ENCODE data around the gene PGPEP1. TPM values are rescaled to one million over a fixed set of nuclear protein-coding genes. Genes with fewer than 3 reads are reported as not detected.
A peak's percentile ranks its signal among the peaks of the same experiment; 100 is the strongest.
"Not testable (repeated sequence)": the region's sequence is repeated elsewhere in the genome, so short reads cannot be mapped to it uniquely, and the experiment has no call there.

The PGPEP1 gene
- total RNA-seq, 1 donor from 2014 or later = 18.5 TPM

DNA sequence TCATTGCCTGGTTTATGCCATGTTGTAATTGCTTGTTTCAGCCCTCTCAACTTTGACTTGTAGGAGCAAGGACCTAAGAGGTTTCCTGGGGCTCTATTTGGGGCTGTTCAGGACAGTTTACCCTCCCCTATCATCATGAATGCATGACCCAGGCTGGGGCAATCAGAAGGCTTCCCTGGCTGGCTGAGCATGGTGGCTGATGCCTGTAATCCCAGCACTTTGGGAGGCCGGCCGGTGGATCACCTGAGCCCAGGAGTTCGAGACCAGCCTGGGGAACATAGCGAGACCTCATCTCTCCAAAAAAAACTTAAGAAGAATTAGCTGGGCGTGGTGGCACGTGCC lies 11.4 kb upstream of the PGPEP1 start:
- Mint-ChIP-seq H3K9me3 (no peaks in the 10 kb centered on the region), H3K4me3 (no peak overlapping the region), H3K36me3 (ENCODE audit: low read depth) (no peaks in the 10 kb centered on the region), H3K4me1 (peaks cover 12% of the 10 kb centered on the region), H3K27me3 (no peaks in the 10 kb centered on the region), H3K27ac (no peak overlapping the region)
- intact Hi-C loops (cut with micrococcal nuclease) = loop anchor here (5.0 kb wide), 1 partner anchor 83 kb away; no protein-coding TSS in a partner anchor
- peak; percentile 61 for DNase-seq

DNA sequence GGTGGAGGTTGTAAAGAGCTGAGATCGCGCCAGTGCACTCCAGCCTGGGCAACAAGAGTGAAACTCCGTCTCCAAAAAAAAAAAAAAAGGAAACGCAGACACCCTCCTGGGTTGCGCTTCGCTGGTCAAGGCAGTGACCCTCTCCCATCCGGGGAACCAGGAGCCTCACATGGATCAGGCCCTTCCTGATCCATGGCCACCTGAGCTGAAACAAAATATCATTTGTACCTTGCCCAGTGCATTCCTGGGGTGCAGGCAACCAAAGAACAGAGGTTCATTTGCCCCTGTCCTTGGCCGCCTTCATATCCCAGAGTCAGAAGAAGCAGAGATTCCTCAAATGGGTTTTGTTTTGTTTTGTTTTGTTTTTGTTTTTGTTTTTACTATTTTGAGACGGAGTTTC lies 9.5 kb upstream of the PGPEP1 start:
- Mint-ChIP-seq H3K9me3 (no peaks in the 10 kb centered on the region), H3K36me3 (ENCODE audit: low read depth) (no peaks in the 10 kb centered on the region), H3K4me3 (no peak overlapping the region), H3K27ac (no peak overlapping the region), H3K4me1 (peaks cover 11% of the 10 kb centered on the region), H3K27me3 (no peaks in the 10 kb centered on the region)
- DNase-seq = no peak
- intact Hi-C loops (cut with micrococcal nuclease) = no loop called here

DNA sequence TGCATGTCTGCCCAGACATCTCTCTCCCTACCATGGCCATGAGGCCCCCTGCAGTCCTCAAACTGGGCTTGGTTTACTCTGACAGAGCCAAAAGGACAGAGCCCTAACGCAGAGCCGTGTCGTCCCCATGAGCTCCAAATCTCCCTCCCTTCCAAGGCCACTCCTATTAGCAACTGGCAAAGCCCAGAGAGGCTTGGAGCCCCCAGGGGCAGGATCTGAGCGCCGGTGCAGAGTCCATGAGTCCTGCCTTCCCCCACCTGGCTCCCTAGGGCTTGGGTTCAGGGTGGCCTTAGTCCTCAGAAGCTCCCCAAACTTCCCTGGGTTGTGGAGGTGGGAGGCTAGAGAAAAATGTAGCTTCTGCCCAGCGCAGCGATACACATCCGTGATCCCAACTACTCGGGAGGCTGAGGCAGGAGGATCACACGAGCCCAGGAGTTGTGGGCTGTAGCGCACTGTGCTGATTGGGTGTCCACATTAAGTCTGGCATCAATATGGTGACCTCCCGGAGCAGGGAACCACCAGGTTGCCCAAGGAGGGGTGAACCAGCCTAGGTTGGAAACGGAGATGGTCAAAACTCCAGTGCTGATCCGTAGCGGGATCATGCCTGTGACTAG lies 7.4 kb upstream of the PGPEP1 start:
- Mint-ChIP-seq H3K9me3 (no peaks in the 10 kb centered on the region), H3K27me3 (no peaks in the 10 kb centered on the region), H3K4me1 (peaks cover 11% of the 10 kb centered on the region), H3K36me3 (ENCODE audit: low read depth) (no peaks in the 10 kb centered on the region), H3K4me3 (no peak overlapping the region), H3K27ac (no peak overlapping the region)
- DNase-seq = no peak
- intact Hi-C loops (cut with micrococcal nuclease) = no loop called here

DNA sequence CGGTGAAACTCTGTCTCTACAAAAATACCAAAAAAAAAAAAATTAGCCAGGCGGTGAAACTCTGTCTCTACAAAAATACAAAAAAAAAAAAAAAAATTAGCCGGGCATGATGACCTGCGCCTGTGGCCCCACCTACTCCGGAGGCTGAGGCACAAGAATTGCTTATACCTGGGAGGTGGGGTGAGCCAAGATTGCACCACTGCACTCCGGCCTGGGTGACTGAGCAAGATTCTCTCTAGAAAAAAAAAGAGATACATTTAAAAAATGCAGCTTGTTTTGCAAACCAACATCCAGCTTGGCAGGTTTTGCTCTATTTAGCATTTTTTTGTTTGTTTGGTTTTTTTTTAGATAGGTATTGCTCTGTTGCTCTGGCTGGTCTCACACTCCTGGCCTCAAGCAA lies 6.7 kb upstream of the PGPEP1 start:
- Mint-ChIP-seq H3K9me3 (no peaks in the 10 kb centered on the region), H3K36me3 (ENCODE audit: low read depth) (no peaks in the 10 kb centered on the region), H3K27me3 (no peaks in the 10 kb centered on the region), H3K4me3 (no peak overlapping the region), H3K27ac (no peak overlapping the region), H3K4me1 (peaks cover 7% of the 10 kb centered on the region)
- intact Hi-C loops (cut with micrococcal nuclease) = no loop called here
- DNase-seq = no peak

DNA sequence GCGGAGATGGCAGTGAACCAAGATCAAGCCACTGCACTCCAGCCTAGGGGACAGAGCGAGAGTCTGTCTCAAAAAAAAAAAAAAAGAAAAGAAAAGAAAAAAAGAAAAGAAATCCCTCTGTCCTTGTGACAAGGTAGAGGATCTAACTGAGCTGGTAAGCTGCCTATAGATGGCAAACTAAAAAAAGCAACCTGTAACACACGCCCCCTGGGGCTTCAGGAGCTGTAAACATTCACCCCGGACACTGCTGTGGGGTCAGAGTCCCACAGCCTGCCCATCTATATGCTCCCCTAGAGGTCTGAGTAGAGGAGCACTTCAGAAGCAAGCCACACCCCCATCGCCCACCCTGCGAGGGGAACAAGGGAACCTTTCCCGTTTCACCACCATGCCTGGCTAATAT lies 4.3 kb upstream of the PGPEP1 start:
- intact Hi-C loops (cut with micrococcal nuclease) = no loop called here
- Mint-ChIP-seq H3K27ac (no peak overlapping the region), H3K36me3 (ENCODE audit: low read depth) (no peaks in the 10 kb centered on the region), H3K4me3 (no peak overlapping the region), H3K4me1 (peaks cover 5% of the 10 kb centered on the region), H3K9me3 (no peaks in the 10 kb centered on the region), H3K27me3 (no peaks in the 10 kb centered on the region)
- DNase-seq = no peak

DNA sequence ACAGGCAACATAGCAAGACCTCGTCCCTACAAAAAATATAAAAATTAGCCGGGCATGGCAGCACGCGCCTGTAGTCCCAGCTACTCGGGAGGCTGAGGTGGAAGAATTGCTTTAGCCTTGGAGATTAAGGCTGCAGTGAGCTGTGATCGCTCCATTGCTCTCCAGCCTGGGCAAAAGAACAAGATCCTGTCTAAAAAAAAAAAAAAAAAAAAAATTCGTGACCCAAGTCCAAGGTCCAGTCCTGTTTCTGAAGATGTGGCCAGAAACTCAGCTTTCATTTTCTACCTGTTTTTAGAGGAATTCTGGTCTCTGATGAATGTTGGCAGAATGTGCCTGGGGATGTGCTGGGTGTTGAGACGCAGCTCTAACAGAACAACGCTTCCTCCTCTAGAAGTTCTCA lies 1.9 kb upstream of the PGPEP1 start:
- Mint-ChIP-seq H3K9me3 (no peaks in the 10 kb centered on the region), H3K4me1 (peaks cover 10% of the 10 kb centered on the region), H3K36me3 (ENCODE audit: low read depth) (peaks cover 7% of the 10 kb centered on the region), H3K27ac (no peak overlapping the region), H3K27me3 (no peaks in the 10 kb centered on the region), H3K4me3 (peak overlapping the region; percentile 1)
- intact Hi-C loops (cut with micrococcal nuclease) = no loop called here
- DNase-seq = no peak

DNA sequence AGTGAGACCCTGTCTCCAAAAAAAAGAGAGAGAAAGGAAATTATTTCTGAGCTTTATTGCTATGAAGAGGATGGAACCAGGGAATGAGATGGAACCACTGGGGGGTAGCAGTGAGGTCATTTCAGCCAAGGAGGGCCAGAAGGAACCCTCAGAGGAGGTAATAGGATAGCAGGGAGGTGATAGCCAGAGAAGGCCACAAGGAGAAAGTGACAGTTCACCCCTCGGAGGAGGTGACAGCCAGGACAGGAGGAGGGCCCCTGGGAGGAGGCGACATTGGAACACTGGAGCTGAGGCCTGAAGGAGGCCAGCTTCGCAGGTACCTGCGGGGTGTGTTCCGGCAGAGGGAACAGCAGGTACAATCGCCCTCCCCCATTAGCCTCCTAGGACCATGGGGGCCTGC lies 675 bp upstream of the PGPEP1 start:
- DNase-seq = no peak
- peak overlapping the region; percentile 74 for H3K27ac Mint-ChIP-seq
- H3K4me3 Mint-ChIP-seq = peak overlapping the region; percentile 84
- no peaks in the 10 kb centered on the region for H3K9me3 Mint-ChIP-seq
- no peaks in the 10 kb centered on the region for H3K27me3 Mint-ChIP-seq
- intact Hi-C loops (cut with micrococcal nuclease) = loop anchor here (1.0 to 2.0 kb wide), 2 partner anchors 71 to 136 kb away; no protein-coding TSS in a partner anchor
- peaks cover 7% of the 10 kb centered on the region for H3K36me3 Mint-ChIP-seq (ENCODE audit: low read depth)
- peaks cover 10% of the 10 kb centered on the region for H3K4me1 Mint-ChIP-seq

DNA sequence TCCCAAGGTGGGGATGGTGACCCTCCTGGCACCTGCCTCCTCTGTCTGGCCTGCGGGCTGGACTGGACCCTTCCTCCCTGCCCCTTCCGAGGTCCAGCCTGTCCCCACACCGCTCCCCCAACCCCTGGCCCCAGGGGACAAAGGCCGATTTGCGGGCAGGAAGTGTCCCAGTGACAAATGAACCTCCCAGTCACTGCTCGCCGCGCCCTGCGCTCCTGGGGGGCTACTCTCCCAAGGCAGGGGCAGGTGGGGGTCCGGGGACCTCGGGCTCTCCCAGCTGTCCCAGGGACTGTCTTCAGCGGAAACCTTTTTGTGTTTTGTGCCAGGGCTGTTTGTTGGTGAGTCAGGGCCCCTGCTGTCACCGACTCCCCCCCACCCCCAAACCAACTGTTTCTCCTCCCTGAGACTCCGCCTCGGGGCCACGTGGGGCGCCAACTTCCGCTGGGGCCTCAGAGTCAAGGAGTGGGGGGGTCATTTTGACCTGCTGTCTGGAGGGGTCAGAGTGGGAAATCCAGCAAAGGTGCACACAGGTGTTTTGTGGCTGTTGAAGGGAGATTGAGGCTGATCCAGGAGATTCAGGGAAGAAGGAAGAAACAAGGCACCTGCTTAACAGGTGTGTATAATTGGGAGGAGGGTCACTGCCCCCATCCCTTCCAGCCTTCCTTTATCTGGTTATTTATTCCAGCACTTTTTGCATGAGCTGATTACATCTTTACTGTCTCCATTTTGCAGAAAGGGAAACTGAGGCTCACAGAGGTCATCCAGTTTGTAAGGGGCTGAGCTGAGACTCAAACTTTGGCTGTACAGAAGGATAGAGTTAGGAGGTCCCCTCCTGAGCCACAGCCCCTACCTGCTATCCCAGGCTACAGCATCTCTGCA lies 831 bp downstream of the PGPEP1 start:
- no peaks in the 10 kb centered on the region for H3K9me3 Mint-ChIP-seq
- H3K27ac Mint-ChIP-seq = peak overlapping the region; percentile 90
- peak overlapping the region; percentile 84 for H3K4me3 Mint-ChIP-seq
- DNase-seq = peak; percentile 86
- H3K36me3 Mint-ChIP-seq (ENCODE audit: low read depth) = peaks cover 8% of the 10 kb centered on the region
- intact Hi-C loops (cut with micrococcal nuclease) = loop anchor here (1.0 to 2.0 kb wide), 2 partner anchors 70 to 138 kb away; no protein-coding TSS in a partner anchor
- no peaks in the 10 kb centered on the region for H3K27me3 Mint-ChIP-seq
- peaks cover 10% of the 10 kb centered on the region for H3K4me1 Mint-ChIP-seq

DNA sequence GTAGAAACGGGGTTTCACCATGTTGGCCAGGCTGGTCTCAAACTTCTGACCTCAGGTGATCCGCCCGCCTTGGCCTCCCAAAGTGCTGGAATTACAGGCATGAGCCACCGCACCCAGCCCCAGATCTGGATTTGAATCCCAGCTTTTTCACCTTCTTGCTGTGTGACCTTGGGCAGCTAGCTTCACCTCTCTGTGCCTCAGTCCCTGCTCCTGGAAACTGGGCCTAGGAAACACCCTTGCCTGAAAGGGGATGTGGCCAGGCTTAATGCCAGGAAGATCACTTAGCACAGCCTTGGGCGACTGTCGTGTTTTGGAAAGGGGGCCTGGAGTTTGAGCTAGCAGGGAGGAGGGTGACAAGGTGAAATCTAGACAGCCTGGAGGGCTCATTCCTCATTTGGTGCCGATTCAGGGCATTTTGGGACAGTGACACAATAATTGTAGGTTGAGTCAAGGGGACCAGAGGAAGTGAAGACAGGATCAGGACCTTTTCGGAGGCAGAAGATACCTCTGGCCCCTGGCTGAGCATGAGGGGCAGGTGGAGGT lies 1.8 kb downstream of the PGPEP1 start:
- Mint-ChIP-seq H3K27ac (peak overlapping the region; percentile 29), H3K27me3 (no peaks in the 10 kb centered on the region), H3K9me3 (no peaks in the 10 kb centered on the region), H3K4me1 (peaks cover 10% of the 10 kb centered on the region), H3K36me3 (ENCODE audit: low read depth) (peaks cover 13% of the 10 kb centered on the region), H3K4me3 (no peak overlapping the region)
- no peak for DNase-seq
- intact Hi-C loops (cut with micrococcal nuclease) = no loop called here

DNA sequence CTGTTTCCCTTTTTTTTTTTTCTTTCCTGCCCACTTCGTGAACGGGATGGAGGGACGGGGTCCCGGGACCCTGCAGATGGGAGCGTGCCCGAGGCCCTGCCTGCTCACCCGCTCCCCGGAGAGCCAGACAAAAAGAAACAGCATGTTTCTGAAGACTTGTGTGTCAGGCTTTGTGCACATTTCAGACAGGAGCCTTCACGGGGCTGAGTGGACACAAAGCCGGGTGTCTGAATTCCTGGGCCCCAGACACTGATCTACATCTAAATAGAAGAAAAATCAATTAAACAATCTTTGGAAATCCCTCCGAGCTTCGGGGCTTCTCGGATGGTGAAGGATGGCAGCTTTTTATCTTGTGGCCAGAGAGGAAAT lies 4.2 kb downstream of the PGPEP1 start:
- H3K27me3 Mint-ChIP-seq = no peaks in the 10 kb centered on the region
- H3K4me3 Mint-ChIP-seq = no peak overlapping the region
- H3K36me3 Mint-ChIP-seq (ENCODE audit: low read depth) = peaks cover 13% of the 10 kb centered on the region
- peaks cover 8% of the 10 kb centered on the region for H3K4me1 Mint-ChIP-seq
- DNase-seq = no peak
- no peak overlapping the region for H3K27ac Mint-ChIP-seq
- intact Hi-C loops (cut with micrococcal nuclease) = no loop called here
- no peaks in the 10 kb centered on the region for H3K9me3 Mint-ChIP-seq

DNA sequence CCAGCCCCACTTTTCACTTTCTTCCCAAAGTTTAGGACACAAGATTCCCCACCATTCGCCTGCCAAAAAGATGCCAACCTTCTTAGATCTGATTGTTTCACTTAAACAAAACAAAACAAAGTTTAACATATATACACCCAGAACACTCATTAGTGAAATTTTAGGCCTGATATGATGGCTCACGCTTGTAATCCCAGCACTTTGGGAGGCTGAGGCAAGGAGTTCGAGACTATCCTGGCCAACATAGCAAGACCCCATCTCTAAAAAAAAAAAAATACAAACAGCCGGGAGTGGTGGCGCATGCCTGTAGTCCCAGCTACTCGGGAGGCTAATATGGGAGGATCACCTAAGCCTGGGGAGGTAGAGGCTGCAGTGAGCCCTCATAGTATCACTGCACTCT lies 4.9 kb downstream of the PGPEP1 start:
- H3K36me3 Mint-ChIP-seq (ENCODE audit: low read depth) = peaks cover 13% of the 10 kb centered on the region
- H3K4me3 Mint-ChIP-seq = no peak overlapping the region
- DNase-seq = no peak
- no peaks in the 10 kb centered on the region for H3K27me3 Mint-ChIP-seq
- H3K27ac Mint-ChIP-seq = no peak overlapping the region
- intact Hi-C loops (cut with micrococcal nuclease) = no loop called here
- peaks cover 7% of the 10 kb centered on the region for H3K4me1 Mint-ChIP-seq
- H3K9me3 Mint-ChIP-seq = no peaks in the 10 kb centered on the region

DNA sequence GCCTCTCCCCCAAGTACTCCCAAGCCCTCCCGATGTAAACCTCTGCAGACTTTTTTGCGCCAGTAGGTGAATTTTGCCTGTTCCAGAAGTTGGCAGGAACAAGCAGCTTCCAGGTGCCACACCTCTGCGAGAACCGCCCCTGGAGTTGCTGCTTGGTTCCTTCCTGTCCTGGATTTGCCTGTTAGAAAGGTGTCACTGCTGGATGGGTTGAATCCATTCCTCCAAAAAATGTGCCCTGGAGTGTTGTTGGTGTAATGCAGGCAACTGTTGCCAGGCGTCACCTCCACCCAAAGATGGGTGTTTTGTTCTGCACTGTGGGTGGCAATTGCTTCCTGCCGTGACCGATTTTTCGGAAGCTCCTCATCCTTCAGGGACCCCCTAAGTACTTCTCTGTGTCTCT lies 5.7 kb downstream of the PGPEP1 start:
- Mint-ChIP-seq H3K4me3 (no peak overlapping the region), H3K27ac (no peak overlapping the region), H3K36me3 (ENCODE audit: low read depth) (peaks cover 13% of the 10 kb centered on the region), H3K9me3 (no peaks in the 10 kb centered on the region), H3K27me3 (no peaks in the 10 kb centered on the region), H3K4me1 (peaks cover 6% of the 10 kb centered on the region)
- intact Hi-C loops (cut with micrococcal nuclease) = no loop called here
- no peak for DNase-seq

DNA sequence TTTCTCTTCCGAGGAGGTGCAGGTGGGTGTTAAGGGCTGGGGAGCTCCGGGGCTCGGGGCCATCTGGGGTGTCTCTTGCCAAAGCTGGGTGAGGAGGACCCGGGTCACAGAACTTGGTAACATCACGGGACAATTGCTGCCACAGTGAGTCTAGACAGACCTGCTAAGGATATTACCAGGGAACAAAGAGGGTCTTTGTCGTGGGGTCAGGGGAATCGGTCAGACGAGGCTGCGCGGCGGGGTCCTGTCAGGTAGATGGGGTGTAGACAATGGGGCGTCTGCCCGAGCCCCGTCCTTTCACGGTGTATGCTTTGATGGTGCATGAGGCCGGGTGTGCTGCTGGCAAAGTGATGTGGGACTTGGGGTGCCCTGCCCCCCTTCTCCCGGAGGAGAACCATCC lies 7.8 kb downstream of the PGPEP1 start:
- H3K27ac Mint-ChIP-seq = no peak overlapping the region
- H3K4me1 Mint-ChIP-seq = no peaks in the 10 kb centered on the region
- H3K4me3 Mint-ChIP-seq = no peak overlapping the region
- intact Hi-C loops (cut with micrococcal nuclease) = loop anchor here (2.0 kb wide), 1 partner anchor 63 kb away; no protein-coding TSS in a partner anchor
- H3K9me3 Mint-ChIP-seq = no peaks in the 10 kb centered on the region
- DNase-seq = no peak
- H3K27me3 Mint-ChIP-seq = no peaks in the 10 kb centered on the region
- H3K36me3 Mint-ChIP-seq (ENCODE audit: low read depth) = peaks cover 10% of the 10 kb centered on the region

DNA sequence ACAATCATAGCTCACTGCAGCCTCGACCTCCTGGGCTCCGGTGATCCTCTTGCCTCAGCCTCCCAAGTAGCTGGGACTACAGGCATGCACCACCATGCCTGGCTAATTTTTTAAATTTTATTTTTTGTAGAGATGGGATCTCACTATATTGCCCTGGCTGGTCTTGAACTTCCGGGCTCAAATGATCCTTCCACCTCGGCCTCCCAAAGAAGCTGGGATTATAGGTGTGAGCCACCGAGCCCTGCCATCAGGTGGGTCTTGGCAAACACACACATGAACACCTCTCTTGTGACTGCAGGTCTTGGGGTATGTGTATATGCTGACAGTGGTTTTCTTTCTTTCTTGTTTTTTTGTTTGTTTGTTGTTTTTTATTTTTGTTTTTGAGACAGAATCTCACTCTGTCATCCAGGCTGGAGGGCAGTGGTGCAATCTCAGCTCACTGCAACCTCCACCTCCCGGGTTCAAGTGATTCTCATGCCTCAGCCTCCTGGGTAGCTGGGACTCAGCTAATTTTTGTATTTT lies 8.5 kb downstream of the PGPEP1 start:
- H3K27me3 Mint-ChIP-seq; DNase-seq; H3K27ac Mint-ChIP-seq; H3K4me1 Mint-ChIP-seq; H3K36me3 Mint-ChIP-seq (ENCODE audit: low read depth); H3K4me3 Mint-ChIP-seq; H3K9me3 Mint-ChIP-seq: not testable (repeated sequence)
- intact Hi-C loops (cut with micrococcal nuclease) = loop anchor here (2.0 kb wide), 1 partner anchor 62 kb away; no protein-coding TSS in a partner anchor

Measured in activated CD4-positive, alpha-beta T cell treated with anti-CD3 and anti-CD28 coated beads, Interleukin-2, amount 10 ng/mL, durations not matched to agents 24 days and 14 days (primary cell).